HepG2 (cell line): ENCODE results near the gene GNG10. TPM values are rescaled to one million over a fixed set of nuclear protein-coding genes. Genes with fewer than 3 reads are reported as not detected.

Source experiments
- ATAC-seq: fragments of 200-7000 bp; cut with Tn5 transposase; 3 replicates; pipeline ENCODE4 v1.9.1; 2020; ENCODE audit warnings: mild to moderate bottlenecking, moderate library complexity
- BruUV-seq: library from RNA; stranded (reverse); fragments of 400-500 nt; replicated peaks from 2 replicates; lab custom pipeline; 2021; lab: Mats Ljungman, UMichigan
- CTCF ChIA-PET: fragments of 300-600 bp; formaldehyde crosslinking; extraction: SDS; loops from one replicate; lab custom pipeline; 2021; ENCODE audit warnings: low total read pairs, inconsistent platforms, low intra/inter-chr PET ratio; lab: Yijun Ruan, JAX
- POLR2A ChIA-PET: fragments of 350-600 bp; sonication (Branson Sonifier 250); formaldehyde crosslinking; loops from one replicate; lab custom pipeline; 2020; ENCODE audit warnings: antibody characterized with exemption, inconsistent platforms; lab: Yijun Ruan, JAX
- DNase-seq: peaks from one replicate; pipeline ENCODE4 v3.0.0-alpha.2; 2015; ENCODE audit warnings: low spot score
- FAIRE-seq: peaks from 3 replicates; lab custom pipeline; 2011; peaks lifted over from hg19 to GRCh38; lab: Jason Lieb, UNC
- H2AFZ ChIP-seq: one replicate; pipeline ENCODE4 v1.6.1; 2011; ENCODE audit warnings: low read length, inconsistent platforms
- H3K27ac ChIP-seq: fragments of 300-600 bp; 3 replicates; pipeline ENCODE4 v1.8.0; 2011; ENCODE audit warnings: mixed run types, mild to moderate bottlenecking, mixed read lengths, low read length, inconsistent platforms; ENCODE audit not compliant: insufficient read depth; ENCODE audit errors: extremely low read length
- H3K27me3 ChIP-seq, 2 experiments: fragments of 200-600 bp in 1 of 2; 2 replicates in 1 of 2; 3 replicates in 1 of 2; pipeline versions ENCODE4 v1.6.0 to v1.8.0; 2011; ENCODE audit warnings: low read length in 2 of 2, mild to moderate bottlenecking in 2 of 2, moderate library complexity in 2 of 2, inconsistent platforms in 1 of 2; ENCODE audit not compliant: insufficient read depth in 2 of 2, control insufficient read depth in 1 of 2
- H3K36me3 ChIP-seq, 2 experiments: fragments of 200-600 bp in 1 of 2; replicated peaks in 1 of 2; 2 replicates in 1 of 2; 3 replicates in 1 of 2; pipeline versions ENCODE4 v1.5.1 to v1.8.0; 2011; ENCODE audit warnings: low read length in 2 of 2, inconsistent platforms in 1 of 2; ENCODE audit not compliant: insufficient read depth in 2 of 2, control insufficient read depth in 1 of 2
- H3K4me1 ChIP-seq: 2 replicates; pipeline ENCODE4 v1.5.1; 2012; ENCODE audit warnings: low read length, inconsistent platforms; ENCODE audit not compliant: insufficient read depth
- H3K4me2 ChIP-seq: 2 replicates; pipeline ENCODE4 v1.6.0; 2011; ENCODE audit warnings: low read depth, low read length, inconsistent platforms
- H3K4me3 ChIP-seq, 3 experiments: fragments of 200-600 bp in 1 of 3; sonication (generic), shearing (Covaris generic) in 1 of 3; replicated peaks in 1 of 3; 2 replicates each; pipeline ENCODE4 v1.5.1; 2011 to 2016; ENCODE audit warnings: low read length in 3 of 3, inconsistent platforms in 2 of 3, low read depth in 2 of 3, mild to moderate bottlenecking in 2 of 3, control low read depth in 1 of 3, mixed read lengths in 1 of 3; ENCODE audit not compliant: insufficient read depth in 1 of 3
- H3K79me2 ChIP-seq: one replicate; pipeline ENCODE4 v1.6.1; 2011; ENCODE audit warnings: low read length, inconsistent platforms; ENCODE audit not compliant: insufficient read depth
- H3K9ac ChIP-seq: 2 replicates; pipeline ENCODE4 v1.6.0; 2011; ENCODE audit warnings: mild to moderate bottlenecking, low read depth, low read length, inconsistent platforms; ENCODE audit not compliant: insufficient read depth
- H3K9me3 ChIP-seq: 2 replicates; pipeline ENCODE4 v1.5.1; 2012; ENCODE audit warnings: mild to moderate bottlenecking, low read length
- H4K20me1 ChIP-seq: 2 replicates; pipeline ENCODE4 v1.6.0; 2011; ENCODE audit warnings: inconsistent platforms, mild to moderate bottlenecking, low read length, moderate library complexity; ENCODE audit not compliant: insufficient read depth
- CTCF ChIP-seq: sonication (generic); formaldehyde crosslinking; IDR thresholded peaks from 2 replicates; pipeline ENCODE4 v1.5.0; 2020; ENCODE audit warnings: mild to moderate bottlenecking, missing genetic modification reagents, moderate library complexity
- EHMT2 ChIP-seq: fragments of 200-600 bp; sonication (generic); IDR thresholded peaks from 2 replicates; pipeline ENCODE4 v1.7.0; 2017; ENCODE audit warnings: antibody characterized with exemption, low read depth, low read length, borderline replicate concordance
- HNRNPL ChIP-seq: fragments of 200-400 bp; formaldehyde crosslinking; IDR thresholded peaks from 2 replicates; pipeline ENCODE4 v1.6.1; 2017; ENCODE audit warnings: mild to moderate bottlenecking, low read depth, low read length
- JUNB ChIP-seq: sonication (generic); formaldehyde crosslinking; IDR thresholded peaks from 2 replicates; pipeline ENCODE4 v1.8.0; 2022; ENCODE audit warnings: missing genetic modification reagents, mild to moderate bottlenecking, borderline replicate concordance
- ZNF33A ChIP-seq: sonication (generic); formaldehyde crosslinking; IDR thresholded peaks from 2 replicates; pipeline ENCODE4 v1.5.1; 2020; ENCODE audit warnings: missing genetic modification reagents, mild to moderate bottlenecking, moderate library complexity, borderline replicate concordance
- ZNF629 ChIP-seq: sonication (generic); formaldehyde crosslinking; conservative IDR thresholded peaks from 2 replicates; pipeline ENCODE4 v1.5.0; 2020; ENCODE audit warnings: missing genetic modification reagents
- WGBS: methylation state at CpG from one replicate; pipeline ENCODE4 v1.1.6; 2017; ENCODE audit warnings: low lambda C conversion rate; 5-methylcytosine and 5-hydroxymethylcytosine counted together
- in situ Hi-C: cut with HindIII; loops from 2 replicates; pipeline ENCODE4 v1.10.0; 2017; ENCODE audit warnings: low pct_unique_long_range_greater_than_20kb; ENCODE audit not compliant: extremely low pct_ligation_motif_present
- intact Hi-C: fragments of 100-400 bp; cut with micrococcal nuclease; formaldehyde crosslinking; loops from one replicate; pipeline ENCODE4 v1.10.0; 2022; ENCODE audit not compliant: unreplicated experiment
- polyA plus RNA-seq, 8 experiments: library from polyadenylated mRNA; depleted of rRNA in 3 of 8; stranded (reverse) in 7 of 8; unstranded in 1 of 8; fragments of >200 nt; fragmentation: Illumina TruSeq in 4 of 8; extraction: Trizol in 4 of 8; gene quantifications; 2 replicates each; pipeline versions ENCODE4 v1.2.1 to v1.2.3, GENCODE V29; 2011 to 2016; ENCODE audit warnings: low read depth in 4 of 8, missing spikeins in 1 of 8, mixed read lengths in 1 of 8; ENCODE audit not compliant: insufficient read depth in 1 of 8
- total RNA-seq, 5 experiments: library from RNA; depleted of rRNA; stranded (reverse); fragments of >200 nt; fragmentation: Illumina TruSeq; extraction: Trizol; gene quantifications; 2 replicates each; pipeline ENCODE4 v1.2.3, GENCODE V29; 2016; ENCODE audit warnings: low read depth in 1 of 5

Gene GNG10
- total and polyA plus RNA-seq, 2 of the 13 experiments (the other 11 are each of a cell fraction or from before 2014, with no cell fraction given) = 29.8 to 32.4 TPM

GRCh38 chr9:111663301-111663823, 2.0 kb downstream of the GNG10 start:
- 89% methylated on average over 5 of the region's 5 CpGs for WGBS
- H3K4me3 ChIP-seq = no peak overlapping the region

More at GRCh38 chr9:111663301-111663823, 2.0 kb downstream of the GNG10 start:
- TF ChIP-seq ZNF33A (CRISPR knock-in tag) (no peak), HNRNPL (no peak), JUNB (CRISPR knock-in tag) (no peak), EHMT2 (no peak), ZNF629 (no peak), CTCF (CRISPR knock-in tag) (no peak)
- Histone ChIP-seq H3K36me3 (peaks cover 0 to 8% of the 10 kb centered on the region in 2 experiments; a peak in 2 of 5 replicates), H3K27me3 (no peaks in the 10 kb centered on the region; a peak in 1 of 5 replicates), H3K27ac (no peak overlapping the region), H3K79me2 (peaks cover 10% of the 10 kb centered on the region), H4K20me1 (0 out of 2 replicates have a peak, but pooled peaks cover 4% of the 10 kb centered on the region), H2AFZ (no peak overlapping the region), H3K4me2 (no peak overlapping the region), H3K4me1 (peaks cover 20% of the 10 kb centered on the region), H3K9me3 (no peaks in the 10 kb centered on the region), H3K9ac (no peak overlapping the region)
- intact Hi-C loops = no loop called here
- FAIRE-seq (no peak), ATAC-seq (no peak), DNase-seq (no peak)
- ChIA-PET POLR2A (no interaction called here), CTCF (no interaction called here)
- in situ Hi-C loops = no loop called here
- no TSS peak for BruUV-seq
